GM19468 (cell line): ENCODE results near the gene CAMKK1.

Experiments used
- ATAC-seq: cut with Tn5 transposase; IDR thresholded peaks from one replicate; pipeline ENCODE4 v1.9.1; 2021; ENCODE audit warnings: mild to moderate bottlenecking, moderate library complexity, moderate number of reproducible peaks; ENCODE audit not compliant: unreplicated experiment; ENCODE audit errors: extremely low read depth

Gene CAMKK1

DNA sequence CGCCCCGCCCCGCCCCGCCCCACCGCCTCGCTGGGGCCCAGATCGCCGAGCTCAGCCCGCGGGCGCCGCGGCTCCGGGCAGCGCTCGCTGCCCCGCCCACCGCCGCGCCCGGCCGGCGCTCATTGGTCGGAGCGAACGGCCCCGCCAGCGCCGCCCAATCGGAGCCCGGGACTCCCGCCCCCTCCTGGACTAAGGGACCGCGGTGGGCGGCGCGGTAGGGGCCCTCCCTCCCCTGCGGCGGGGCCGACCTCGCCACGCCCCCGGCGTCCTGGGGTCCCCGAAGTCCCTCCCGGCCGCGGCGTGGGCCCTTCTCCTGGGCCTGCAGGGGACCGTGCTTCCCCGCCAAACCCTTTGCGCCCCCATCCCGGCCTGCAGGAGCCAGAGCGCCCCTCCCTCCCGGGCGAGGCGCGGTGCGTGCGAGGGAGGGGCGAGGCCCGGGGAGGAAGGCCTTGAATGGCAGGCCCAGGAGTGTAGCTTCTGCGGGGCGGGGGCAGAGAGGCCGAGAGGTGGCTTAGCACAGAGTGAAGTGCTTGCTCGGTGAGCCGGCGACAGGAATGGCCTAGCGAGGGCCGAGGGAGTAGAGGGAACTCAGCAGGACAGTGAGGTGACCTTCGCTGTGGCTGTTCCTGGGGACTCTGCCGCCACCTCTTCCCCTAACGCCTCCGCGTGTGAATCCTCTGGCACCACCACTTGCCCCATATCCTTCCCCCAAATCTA, at the start of gene CAMKK1:
CAMKK1 (minus strand) TSS at position 51 of the 717 bp plus-strand sequence. CDS start 7,366 bp downstream, outside the sequence.
- peak; percentile 80 for ATAC-seq

- ATAC-seq: no peak
These were observed 48.3 kb upstream of the CAMKK1 start for GRCh38 chr17:3940965-3941698.

- no peak for ATAC-seq
These were observed 44.5 kb upstream of the CAMKK1 start for GRCh38 chr17:3937359-3937758.

DNA sequence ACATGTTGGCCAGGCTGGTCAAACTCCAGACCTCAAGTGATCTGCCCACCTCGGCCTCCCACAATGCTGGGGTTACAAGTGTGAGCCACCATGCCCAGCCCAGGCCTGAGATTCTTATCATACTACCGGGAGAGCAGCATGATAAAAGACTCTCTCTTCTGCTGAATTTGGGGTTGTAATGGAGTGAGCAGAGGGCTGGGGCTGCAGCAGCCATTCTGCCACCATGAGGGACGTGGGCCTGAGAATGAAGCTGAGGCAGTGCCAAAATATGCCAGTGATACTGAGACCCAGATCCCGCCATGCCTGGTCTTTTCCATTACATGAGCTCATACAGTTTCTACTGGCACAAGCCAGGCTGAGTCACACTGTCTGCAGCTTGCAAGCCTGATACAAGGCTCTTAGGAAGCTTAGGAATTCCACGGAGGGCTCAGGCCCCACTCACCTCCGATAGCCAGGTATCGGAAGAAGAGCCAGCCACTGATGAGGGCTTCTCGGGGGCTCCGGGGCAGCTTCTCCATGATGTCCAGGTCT, 43.0 kb upstream of the CAMKK1 start:
- ATAC-seq: no peak

DNA sequence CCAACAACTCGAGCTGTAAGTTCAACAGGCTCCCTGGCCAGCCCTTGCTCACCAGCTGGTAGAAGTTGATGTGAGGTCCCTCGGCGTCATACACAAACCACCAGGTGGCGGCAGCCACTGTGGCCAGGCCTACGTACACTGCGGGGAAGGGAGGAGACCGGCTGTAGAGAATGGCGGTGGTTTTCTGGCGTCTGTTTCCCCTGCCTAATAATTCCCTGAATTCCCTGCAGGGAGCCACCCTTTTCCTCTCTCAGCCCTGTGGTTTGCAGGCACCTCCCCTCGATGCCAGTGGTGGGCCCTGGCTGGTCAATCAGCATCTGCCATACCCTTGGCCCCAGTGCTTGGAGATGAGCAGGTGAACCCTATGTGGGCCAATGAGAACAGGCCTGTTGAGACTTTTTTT, 42.3 kb upstream of the CAMKK1 start:
- no peak for ATAC-seq

DNA sequence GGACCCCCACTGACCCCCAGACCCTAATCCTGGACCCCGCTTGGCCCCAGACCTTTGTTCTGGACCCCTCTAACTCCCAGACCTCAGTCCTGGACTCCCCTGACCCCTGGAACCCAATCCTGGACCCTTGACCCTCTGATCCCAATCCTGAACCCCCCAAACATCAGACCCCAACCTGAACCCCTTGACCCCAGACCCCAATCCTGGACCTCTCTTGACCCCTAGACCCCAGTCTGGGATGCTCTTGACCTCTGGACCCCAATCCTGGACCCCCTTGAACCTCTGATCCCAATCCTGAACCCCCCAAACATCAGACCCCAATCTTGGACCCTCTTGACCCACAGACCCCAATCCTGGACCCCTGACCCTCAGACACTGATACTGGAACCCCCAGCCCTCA, 36.9 kb upstream of the CAMKK1 start:
- ATAC-seq: no peak

GRCh38 chr17:3929181-3929580, 36.3 kb upstream of the CAMKK1 start:
- ATAC-seq: no peak

GRCh38 chr17:3928406-3928805, 35.6 kb upstream of the CAMKK1 start:
- no peak for ATAC-seq

- no peak for ATAC-seq
These were observed 34.9 kb upstream of the CAMKK1 start for GRCh38 chr17:3927628-3928340.

- ATAC-seq: no peak
These were observed 34.2 kb upstream of the CAMKK1 start for GRCh38 chr17:3926860-3927627.

DNA sequence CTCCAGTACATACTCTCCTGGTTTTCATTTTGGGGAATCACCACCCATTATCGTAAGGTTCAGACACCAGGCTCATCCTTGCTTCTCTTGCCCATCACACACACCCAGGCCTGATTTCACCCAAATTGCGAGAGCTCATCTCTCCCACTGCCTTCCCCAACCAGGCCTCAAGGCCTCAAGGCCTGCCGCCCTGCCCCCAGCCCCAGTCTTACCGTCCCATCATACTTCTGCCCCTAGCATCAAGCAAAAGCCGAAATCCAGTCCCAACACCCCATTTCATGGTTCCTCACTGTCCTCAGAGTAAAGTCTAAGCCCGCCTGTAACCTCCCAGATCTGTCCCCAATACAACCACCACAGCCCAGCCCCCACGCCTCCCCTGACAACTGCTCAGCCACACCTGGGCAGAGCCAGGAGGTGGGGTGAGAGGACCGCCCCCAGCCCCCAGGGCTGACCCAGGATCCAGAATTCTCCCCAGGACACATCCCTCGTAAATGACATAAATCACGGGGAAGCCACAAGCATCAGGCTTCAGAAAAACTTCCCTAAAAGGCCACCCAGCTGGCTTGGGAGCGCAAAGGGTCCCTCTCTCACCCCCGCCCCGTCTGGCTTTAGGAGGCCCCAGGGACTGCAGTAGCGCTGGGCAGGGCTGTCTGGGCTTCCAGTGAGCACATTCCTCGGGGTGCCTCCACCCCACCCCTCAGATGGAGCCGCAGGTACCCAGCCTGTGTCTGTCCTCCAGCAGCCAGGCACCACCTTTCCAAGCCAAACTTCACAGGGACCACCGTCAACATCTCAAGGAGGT, 33.0 kb upstream of the CAMKK1 start:
- ATAC-seq: no peak

- no peak for ATAC-seq
These were observed 31.9 kb upstream of the CAMKK1 start for GRCh38 chr17:3924512-3925350.

GRCh38 chr17:3923466-3924190, 30.8 kb upstream of the CAMKK1 start:
- no peak for ATAC-seq

GRCh38 chr17:3922765-3923164, 29.9 kb upstream of the CAMKK1 start:
- ATAC-seq: no peak

DNA sequence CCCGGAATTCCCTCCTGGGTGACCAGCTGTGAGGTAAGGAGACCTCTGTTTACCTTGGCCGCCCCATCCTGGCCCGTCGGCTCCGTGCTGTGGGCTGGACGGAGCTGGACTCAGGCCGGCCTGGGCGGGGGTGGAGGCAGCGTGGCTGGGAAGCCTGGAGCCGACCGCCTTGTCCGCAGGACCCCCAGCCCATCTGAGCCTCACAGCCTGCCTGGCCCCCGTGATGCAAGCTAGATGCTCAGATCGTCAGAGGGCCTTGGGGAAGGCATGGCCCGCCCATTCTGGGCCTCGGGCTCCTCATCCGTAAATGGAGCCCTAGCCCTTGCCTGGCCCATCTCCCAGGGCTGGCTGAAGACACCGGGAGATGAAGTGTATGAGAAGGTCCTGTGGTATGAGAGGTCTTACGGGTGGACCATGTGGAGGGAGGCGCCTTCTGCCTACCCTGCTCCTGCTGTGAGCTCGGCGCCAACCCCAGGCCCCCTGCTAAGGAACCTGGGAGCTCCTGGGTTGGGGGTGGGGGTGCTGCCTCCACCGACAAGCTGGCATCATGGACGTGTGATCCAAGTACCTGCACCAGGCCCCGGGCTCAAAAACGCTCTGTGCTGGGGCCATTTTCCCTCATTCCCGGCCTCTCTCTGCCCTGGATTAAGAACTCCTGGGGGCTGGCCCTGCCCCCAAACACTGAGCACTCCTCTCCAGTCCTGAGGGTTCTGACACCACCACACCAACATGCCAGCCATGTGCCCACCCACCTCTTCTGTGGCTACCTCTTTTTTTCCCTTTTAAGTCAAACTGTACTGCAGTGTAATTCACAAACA, 28.9 kb upstream of the CAMKK1 start:
- ATAC-seq: no peak

GRCh38 chr17:3921006-3921405, 28.2 kb upstream of the CAMKK1 start:
- ATAC-seq: no peak

GRCh38 chr17:3919123-3919624, 26.3 kb upstream of the CAMKK1 start:
- ATAC-seq: no peak
